Measurements from ENCODE around the gene SLC25A48. TPM values are rescaled to one million over a fixed set of nuclear protein-coding genes. Genes with fewer than 3 reads are reported as not detected.
A peak's percentile ranks its signal among the peaks of the same experiment; 100 is the strongest.

Gene SLC25A48, protein sequence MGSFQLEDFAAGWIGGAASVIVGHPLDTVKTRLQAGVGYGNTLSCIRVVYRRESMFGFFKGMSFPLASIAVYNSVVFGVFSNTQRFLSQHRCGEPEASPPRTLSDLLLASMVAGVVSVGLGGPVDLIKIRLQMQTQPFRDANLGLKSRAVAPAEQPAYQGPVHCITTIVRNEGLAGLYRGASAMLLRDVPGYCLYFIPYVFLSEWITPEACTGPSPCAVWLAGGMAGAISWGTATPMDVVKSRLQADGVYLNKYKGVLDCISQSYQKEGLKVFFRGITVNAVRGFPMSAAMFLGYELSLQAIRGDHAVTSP
- total RNA-seq (ENCODE audit: unreplicated experiment), result not detected
- long read RNA-seq, result 0 reads

- TF ChIP-seq CTCF (IDR thresholded peaks at IDR 0.05; ENCODE audit: unreplicated experiment), result peak; percentile 94
- Mint-ChIP-seq H3K4me3 (ENCODE audit: unreplicated experiment) (peak within 1 kb of the TSS; percentile 77), H3K36me3 (ENCODE audit: low read depth, unreplicated experiment) (peaks cover 2% of the 10 kb centered on the region), H3K27ac (ENCODE audit: unreplicated experiment) (no peak within 1 kb of the TSS), H3K27me3 (ENCODE audit: unreplicated experiment) (peaks cover 19% of the 10 kb centered on the region), H3K9me3 (ENCODE audit: unreplicated experiment) (peaks cover 8% of the 10 kb centered on the region), H3K4me1 (ENCODE audit: unreplicated experiment) (peaks cover 4% of the 10 kb centered on the region)
- DNase-seq (ENCODE audit: low spot score), result peak; percentile 74
These were observed at the start of gene SLC25A48 for GRCh38 chr5:135834639-135835529. Gene SLC25A48, plus strand, starts transcription at chr5:135834663. Its CDS starts 185 bp downstream, at chr5:135834848.

GRCh38 chr5:135800656-135801055, 33.8 kb upstream of the SLC25A48 start:
- H3K27ac Mint-ChIP-seq (ENCODE audit: unreplicated experiment), result no peak overlapping the region
- DNase-seq (ENCODE audit: low spot score), result no peak
- no peaks in the 10 kb centered on the region for H3K27me3 Mint-ChIP-seq (ENCODE audit: unreplicated experiment)

DNA sequence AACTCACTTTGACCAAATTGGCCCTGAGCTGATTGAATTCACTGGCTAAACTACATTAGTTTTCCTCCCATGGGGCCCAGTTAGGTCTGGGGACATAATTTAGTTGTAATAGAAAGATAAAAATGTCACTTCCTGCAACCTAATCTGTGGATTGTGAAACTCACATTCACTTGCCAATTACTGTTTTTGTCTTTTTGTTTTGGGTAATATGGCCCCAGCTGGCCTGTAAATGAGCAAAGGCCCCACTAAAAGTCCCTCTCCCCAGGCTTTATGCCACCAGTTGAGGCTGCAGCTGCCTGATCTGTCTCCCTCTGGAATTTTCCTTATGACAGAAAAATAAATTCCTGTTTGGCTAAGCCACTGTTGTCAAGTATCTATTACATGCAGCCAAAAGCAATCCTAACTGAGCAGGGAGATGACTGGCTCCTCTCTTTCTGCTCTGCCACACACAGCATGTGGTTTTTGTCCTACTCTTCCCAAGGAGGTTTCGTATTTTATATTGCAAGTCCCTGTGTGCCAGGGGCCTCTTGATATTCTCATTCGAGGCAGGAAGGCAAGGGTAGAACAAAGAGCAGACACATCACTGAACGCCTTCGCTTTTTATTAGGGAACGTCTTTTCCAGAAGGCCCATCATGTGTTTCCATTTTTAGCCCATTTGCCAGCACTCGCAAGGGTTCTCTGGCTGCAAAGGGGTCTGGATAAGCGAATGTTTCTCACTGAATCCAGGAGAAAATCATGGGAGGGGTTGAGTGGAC, 24.1 kb upstream of the SLC25A48 start:
- Mint-ChIP-seq H3K4me3 (ENCODE audit: unreplicated experiment) (no peak overlapping the region), H3K36me3 (ENCODE audit: low read depth, unreplicated experiment) (no peaks in the 10 kb centered on the region), H3K27me3 (ENCODE audit: unreplicated experiment) (no peaks in the 10 kb centered on the region), H3K9me3 (ENCODE audit: unreplicated experiment) (no peaks in the 10 kb centered on the region), H3K27ac (ENCODE audit: unreplicated experiment) (no peak overlapping the region), H3K4me1 (ENCODE audit: unreplicated experiment) (no peaks in the 10 kb centered on the region)
- no peak for DNase-seq (ENCODE audit: low spot score)
- TF ChIP-seq CTCF (IDR thresholded peaks at IDR 0.05; ENCODE audit: unreplicated experiment), result no peak

More at GRCh38 chr5:135800656-135801055, 33.8 kb upstream of the SLC25A48 start:
- H3K36me3 Mint-ChIP-seq (ENCODE audit: low read depth, unreplicated experiment), result no peaks in the 10 kb centered on the region
- H3K9me3 Mint-ChIP-seq (ENCODE audit: unreplicated experiment), result no peaks in the 10 kb centered on the region
- no peak for TF ChIP-seq CTCF (IDR thresholded peaks at IDR 0.05; ENCODE audit: unreplicated experiment)
- no peak overlapping the region for H3K4me3 Mint-ChIP-seq (ENCODE audit: unreplicated experiment)
- H3K4me1 Mint-ChIP-seq (ENCODE audit: unreplicated experiment), result no peaks in the 10 kb centered on the region

DNA sequence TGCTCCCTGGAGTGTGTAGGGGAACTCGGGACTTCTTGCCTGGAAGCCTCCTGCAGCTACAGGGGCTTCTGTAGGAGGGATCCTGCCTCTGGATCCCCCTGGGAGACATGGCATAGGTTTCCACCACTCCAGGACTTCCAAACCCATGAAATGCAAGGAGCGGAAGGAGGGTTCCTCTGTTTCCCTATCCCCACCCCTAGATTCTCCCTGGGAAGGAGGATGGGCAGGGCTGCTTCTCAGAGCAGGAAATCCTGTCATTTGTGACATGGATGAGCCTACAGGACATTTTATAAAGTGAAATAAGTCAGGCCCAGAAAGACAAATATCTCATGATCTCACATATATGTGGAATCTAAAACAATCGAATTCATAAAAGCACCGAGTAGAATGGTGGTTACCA, 23.5 kb upstream of the SLC25A48 start:
- no peak for TF ChIP-seq CTCF (IDR thresholded peaks at IDR 0.05; ENCODE audit: unreplicated experiment)
- no peak overlapping the region for H3K27ac Mint-ChIP-seq (ENCODE audit: unreplicated experiment)
- no peaks in the 10 kb centered on the region for H3K36me3 Mint-ChIP-seq (ENCODE audit: low read depth, unreplicated experiment)
- no peak for DNase-seq (ENCODE audit: low spot score)
- no peaks in the 10 kb centered on the region for H3K9me3 Mint-ChIP-seq (ENCODE audit: unreplicated experiment)
- H3K27me3 Mint-ChIP-seq (ENCODE audit: unreplicated experiment), result no peaks in the 10 kb centered on the region
- no peaks in the 10 kb centered on the region for H3K4me1 Mint-ChIP-seq (ENCODE audit: unreplicated experiment)
- H3K4me3 Mint-ChIP-seq (ENCODE audit: unreplicated experiment), result no peak overlapping the region
